Stimulated activated CD4-positive, alpha-beta T cell treated with anti-CD3 and anti-CD28 coated beads, TNF-alpha, amount 100 ng/mL, for 24 hours (primary cell): ENCODE results near the gene ATF4.
"Not testable (repeated sequence)": the region's sequence is repeated elsewhere in the genome, so short reads cannot be mapped to it uniquely, and the experiment has no call there.

Experiments used
- DNase-seq, 3 experiments: peaks; one replicate each; pipeline ENCODE4 v3.0.0-alpha.2; 2020; ENCODE audit warnings: low read depth in 3 of 3

The ATF4 gene

GRCh38 chr22:39510529-39511149 is 9.7 kb upstream of the ATF4 start:
- DNase-seq: no peak

- no peak for DNase-seq
Observed at GRCh38 chr22:39511226-39511625, 9.1 kb upstream of the ATF4 start.

- no peak for DNase-seq
Observed at GRCh38 chr22:39512026-39512425, 8.3 kb upstream of the ATF4 start.

- DNase-seq: no peak
Observed at GRCh38 chr22:39513791-39514190, 6.6 kb upstream of the ATF4 start.

GRCh38 chr22:39514373-39514973 is 5.9 kb upstream of the ATF4 start:
- DNase-seq: no peak

- DNase-seq: no peak
Observed at GRCh38 chr22:39515266-39516050, 4.9 kb upstream of the ATF4 start.

- no peak for DNase-seq
Observed at GRCh38 chr22:39517470-39517869, 2.9 kb upstream of the ATF4 start.

- DNase-seq: no peak
Observed at GRCh38 chr22:39518144-39518786, 2.1 kb upstream of the ATF4 start.

- no peak for DNase-seq
Observed at GRCh38 chr22:39518996-39519680, 1.2 kb upstream of the ATF4 start.

GRCh38 chr22:39519681-39520225 is 609 bp upstream of the ATF4 start:
- peak; percentile 92 to 95 (median 93) for DNase-seq

GRCh38 chr22:39521106-39521885 is 934 bp downstream of the ATF4 start:
- DNase-seq: not testable (repeated sequence)

- not testable (repeated sequence) for DNase-seq
Observed at GRCh38 chr22:39522091-39522490, 1.7 kb downstream of the ATF4 start.

- DNase-seq: no peak
Observed at GRCh38 chr22:39522567-39523300, 2.4 kb downstream of the ATF4 start.

GRCh38 chr22:39524089-39524752 is 3.9 kb downstream of the ATF4 start:
- DNase-seq: no peak

GRCh38 chr22:39524753-39525657 is 4.6 kb downstream of the ATF4 start:
- no peak for DNase-seq

GRCh38 chr22:39525658-39525975 is 5.3 kb downstream of the ATF4 start:
- DNase-seq: no peak

- no peak for DNase-seq
Observed at GRCh38 chr22:39526736-39527171, 6.4 kb downstream of the ATF4 start.

GRCh38 chr22:39527481-39527961 is 7.2 kb downstream of the ATF4 start:
- no peak for DNase-seq
